HPDE6-E6E7 (cell line): Measurements from ENCODE around the gene PDE6C.
"Not testable (repeated sequence)": the region's sequence is repeated elsewhere in the genome, so short reads cannot be mapped to it uniquely, and the experiment has no call there.

Experiments
- DNase-seq: peaks from one replicate; pipeline ENCODE4 v3.0.0; 2011; ENCODE audit warnings: missing footprints; ENCODE audit errors: extremely low spot score

Gene PDE6C

GRCh38 chr10:93630625-93631557 is 18.6 kb downstream of the PDE6C start:
- DNase-seq = no peak

GRCh38 chr10:93639791-93640190 is 27.5 kb downstream of the PDE6C start:
- DNase-seq = no peak

- DNase-seq = peak; percentile 6
These were observed 40.5 kb downstream of the PDE6C start for GRCh38 chr10:93652857-93653256.

GRCh38 chr10:93654201-93654600 is 41.9 kb downstream of the PDE6C start:
- no peak for DNase-seq

- no peak for DNase-seq
These were observed 43.8 kb downstream of the PDE6C start for GRCh38 chr10:93656155-93656554.

- no peak for DNase-seq
These were observed 45.4 kb downstream of the PDE6C start for GRCh38 chr10:93657757-93658156.

- DNase-seq = no peak
These were observed 53.7 kb downstream of the PDE6C start for GRCh38 chr10:93666030-93666429.

- no peak for DNase-seq
These were observed 55.5 kb downstream of the PDE6C start for GRCh38 chr10:93667795-93668194.

- no peak for DNase-seq
These were observed 58.0 kb downstream of the PDE6C start for GRCh38 chr10:93670372-93670771.

- no peak for DNase-seq
These were observed 58.7 kb downstream of the PDE6C start for GRCh38 chr10:93671042-93671441.

GRCh38 chr10:93672022-93672678 is 59.8 kb downstream of the PDE6C start:
- DNase-seq = no peak

GRCh38 chr10:93672890-93673289 is 60.6 kb downstream of the PDE6C start:
- no peak for DNase-seq

- no peak for DNase-seq
These were observed 61.5 kb downstream of the PDE6C start for GRCh38 chr10:93673791-93674190.

GRCh38 chr10:93678386-93678785 is 66.0 kb downstream of the PDE6C start:
- DNase-seq = no peak

- no peak for DNase-seq
These were observed 66.7 kb downstream of the PDE6C start for GRCh38 chr10:93678805-93679587.

GRCh38 chr10:93680412-93681047 is 68.2 kb downstream of the PDE6C start:
- DNase-seq = peak; percentile 11

GRCh38 chr10:93687737-93688136 is 75.4 kb downstream of the PDE6C start:
- no peak for DNase-seq

GRCh38 chr10:93695740-93696139 is 83.4 kb downstream of the PDE6C start:
- no peak for DNase-seq

- not testable (repeated sequence) for DNase-seq
These were observed 84.2 kb downstream of the PDE6C start for GRCh38 chr10:93696582-93696981.

GRCh38 chr10:93697207-93697606 is 84.9 kb downstream of the PDE6C start:
- no peak for DNase-seq

GRCh38 chr10:93701866-93702209 is 89.5 kb downstream of the PDE6C start:
- DNase-seq = no peak
